Ovary (tissue), 3 donors: ENCODE measurements around the gene STUB1.

Source experiments
- CTCF ChIP-seq, 3 donors: fragments of 450-650 bp in 2 of 3; fragments of 200-600 bp in 1 of 3; IDR thresholded peaks; one replicate each; pipeline versions ENCODE4 v1.5.1 to v1.8.0; 2016 to 2022; ENCODE audit warnings: antibody characterized with exemption in 3 of 3, mild to moderate bottlenecking in 1 of 3
- EP300 ChIP-seq: sonication (generic); formaldehyde crosslinking; IDR thresholded peaks from one replicate; pipeline ENCODE4 v1.6.1; 2017; ENCODE audit warnings: antibody characterized with exemption
- POLR2A ChIP-seq: fragments of 450-650 bp; IDR thresholded peaks from one replicate; pipeline ENCODE4 v1.6.1; 2017; ENCODE audit warnings: antibody characterized with exemption, mild to moderate bottlenecking, moderate library complexity
- donor health status: DM: no; HTN: no; CAD: no.

- TF ChIP-seq CTCF (IDR thresholded peaks at IDR 0.05), result no peak
- TF ChIP-seq POLR2A, result no peak
- TF ChIP-seq EP300, result no peak
Observed at GRCh38 chr16:716768-717325, 36.6 kb downstream of the STUB1 start.
